IPS DF 4.7 (cell line): ENCODE results near the gene UBE2H.
"Not testable (repeated sequence)": the region's sequence is repeated elsewhere in the genome, so short reads cannot be mapped to it uniquely, and the experiment has no call there.

Experiments
- DNase-seq: peaks from one replicate; pipeline ENCODE4 v3.0.0-alpha.2; 2013; ENCODE audit warnings: low spot score; ENCODE audit errors: extremely low read depth

UBE2H gene

DNA sequence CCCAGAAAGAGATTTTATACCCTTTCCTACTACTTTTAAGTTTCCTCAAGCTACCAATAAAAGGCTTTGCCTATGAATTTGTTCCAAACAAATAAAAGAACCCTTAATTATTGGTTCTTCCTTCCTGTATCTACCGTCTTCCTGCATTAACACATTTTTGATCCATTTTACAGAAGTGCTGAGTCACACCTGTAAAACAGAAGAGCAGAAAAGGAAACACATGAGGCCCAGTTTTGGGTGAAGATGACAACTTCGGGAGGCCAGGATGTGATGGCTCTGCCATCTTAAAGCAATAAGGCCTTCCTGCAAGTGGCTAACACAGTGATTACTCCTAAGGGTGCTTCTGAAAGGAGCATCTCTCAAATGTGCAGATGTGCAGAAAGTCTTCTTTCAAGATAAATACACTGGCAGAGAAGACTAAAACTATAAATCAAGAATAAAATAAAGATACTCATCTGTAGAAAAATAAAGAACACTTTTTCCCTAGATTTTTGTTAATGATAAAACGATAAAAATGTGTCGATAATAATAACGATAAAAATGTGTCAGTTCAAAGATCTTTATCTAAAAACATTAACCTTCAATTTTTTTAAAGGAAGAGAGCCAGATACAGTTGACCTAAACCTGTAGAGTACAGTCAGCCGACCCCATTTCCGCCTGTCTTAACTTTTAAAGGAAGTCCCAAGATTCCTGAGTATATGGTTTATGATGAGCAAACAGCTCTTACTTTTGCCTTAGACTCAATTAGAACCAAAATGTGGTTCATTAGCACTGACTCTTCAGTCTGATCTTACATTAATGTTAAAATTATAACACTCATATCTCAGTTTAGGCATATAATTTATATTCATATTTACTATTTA, 108.6 kb downstream of the UBE2H start:
- DNase-seq, result no peak

DNA sequence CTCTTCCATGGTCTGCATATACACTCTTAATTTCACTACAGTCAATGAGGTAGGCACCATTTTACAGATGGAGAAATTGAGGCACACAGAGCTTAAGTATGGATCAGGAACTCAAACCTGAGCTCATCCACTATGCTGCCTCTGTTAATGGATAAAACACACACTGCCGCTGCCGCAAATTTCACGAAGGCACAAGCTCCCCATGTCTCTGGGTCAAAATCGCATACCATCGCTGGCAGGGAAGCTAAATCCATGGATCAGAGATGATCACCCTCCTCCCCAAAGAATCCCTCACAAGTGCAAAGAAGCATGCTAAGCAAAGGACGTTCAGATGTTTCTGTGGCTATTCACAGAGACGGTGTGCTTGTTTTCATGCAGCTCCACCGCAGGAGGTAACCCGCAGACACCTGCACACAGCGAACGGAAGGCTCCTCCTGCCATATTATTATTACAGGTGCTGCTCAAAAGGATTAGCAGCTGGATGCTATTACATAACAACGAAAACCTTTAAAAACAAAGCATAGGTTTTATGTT, 109.3 kb downstream of the UBE2H start:
- DNase-seq, result peak; percentile 88

DNA sequence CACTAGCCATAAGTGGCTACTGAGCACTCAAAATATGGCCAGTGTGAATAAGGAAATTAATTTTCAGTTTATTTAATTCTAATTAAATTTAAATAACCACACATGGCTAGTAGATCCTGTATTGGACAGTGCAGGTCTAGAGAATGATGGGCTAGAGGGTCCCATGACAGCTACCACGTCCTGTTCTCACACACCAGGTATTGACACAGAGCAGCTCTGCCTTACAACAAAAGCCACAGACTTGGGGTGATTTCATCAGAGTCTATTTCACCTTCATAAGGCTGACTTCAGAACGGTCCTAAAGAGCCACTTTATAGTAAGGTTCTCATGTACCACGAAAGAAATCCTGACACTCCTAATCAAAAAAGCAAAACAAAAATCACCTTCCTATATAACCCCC, 111.3 kb downstream of the UBE2H start:
- DNase-seq, result no peak

DNA sequence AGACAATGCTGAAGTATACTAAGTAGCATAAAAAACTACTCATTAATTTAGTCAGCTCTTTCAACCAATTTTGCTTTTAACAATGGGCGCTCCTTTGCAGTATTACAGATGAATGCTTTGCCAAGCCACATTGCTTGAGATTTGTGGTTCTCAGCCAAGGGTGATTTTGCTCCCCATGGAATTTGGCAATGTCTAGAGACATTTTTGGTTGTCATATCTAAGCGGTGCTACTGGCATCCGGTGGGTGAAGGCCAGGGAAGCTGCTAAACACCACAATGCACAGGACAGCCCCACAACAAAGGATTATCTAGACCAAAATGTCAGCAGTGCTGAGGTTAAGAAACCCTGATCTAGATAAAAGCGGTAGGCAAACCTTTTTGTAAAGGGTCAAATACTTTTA, 112.0 kb downstream of the UBE2H start:
- DNase-seq, result no peak

DNA sequence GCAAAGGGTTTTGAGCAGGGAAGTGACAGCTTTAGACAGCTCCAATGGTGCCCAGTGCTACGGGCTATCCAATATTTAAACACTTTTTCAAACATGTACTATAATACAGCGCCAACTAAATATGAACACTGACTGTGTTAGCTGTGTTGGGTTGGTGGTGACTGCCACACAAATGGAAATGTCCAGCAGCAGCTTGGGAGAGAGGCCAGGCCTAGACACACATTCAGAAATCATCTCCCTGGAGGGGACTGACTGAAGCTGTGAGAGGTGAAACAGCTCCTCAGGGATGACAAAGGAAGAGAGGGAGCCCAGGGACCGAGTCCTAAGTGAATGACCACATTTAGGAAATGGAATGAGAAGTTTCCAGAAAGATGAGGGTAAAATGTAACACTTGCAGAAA, 115.8 kb downstream of the UBE2H start:
- no peak for DNase-seq

DNA sequence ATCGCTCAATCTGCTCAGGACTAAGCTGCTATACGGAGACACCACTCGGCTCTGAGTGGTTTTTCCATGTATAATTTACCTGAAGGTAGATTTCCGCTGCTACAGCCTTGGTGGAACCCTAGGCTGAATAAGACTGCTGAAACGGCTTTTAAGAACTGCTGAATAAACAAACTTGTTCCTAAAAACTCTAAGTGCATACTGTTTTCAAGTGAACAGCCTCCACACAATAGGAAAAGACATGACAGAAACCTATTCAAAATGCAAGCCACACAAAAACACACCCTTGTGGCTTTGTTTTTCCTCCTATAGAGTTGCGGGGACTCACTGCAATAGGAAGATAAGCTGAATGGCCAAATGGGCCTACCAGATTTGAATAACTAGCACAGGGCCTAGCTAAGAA, 117.2 kb downstream of the UBE2H start:
- no peak for DNase-seq

DNA sequence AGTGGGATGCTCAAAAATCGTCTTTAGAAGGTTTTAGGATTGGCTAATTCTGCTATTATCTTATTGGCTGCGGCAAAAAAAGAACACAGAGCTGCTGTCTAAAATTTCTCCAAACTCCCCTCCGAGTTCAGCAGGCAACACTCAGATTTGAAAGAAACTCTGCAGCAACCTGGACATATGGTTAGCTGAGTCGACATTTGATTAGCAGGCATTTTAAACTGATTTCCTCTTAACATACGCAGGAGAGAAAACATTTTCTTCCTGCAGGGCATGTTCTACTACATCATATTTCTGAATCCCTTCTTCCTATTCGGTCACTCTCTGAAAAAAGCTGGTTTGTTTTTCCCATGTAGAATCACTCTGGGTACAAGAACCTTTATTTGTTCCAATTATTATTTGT, 119.4 kb downstream of the UBE2H start:
- not testable (repeated sequence) for DNase-seq

DNA sequence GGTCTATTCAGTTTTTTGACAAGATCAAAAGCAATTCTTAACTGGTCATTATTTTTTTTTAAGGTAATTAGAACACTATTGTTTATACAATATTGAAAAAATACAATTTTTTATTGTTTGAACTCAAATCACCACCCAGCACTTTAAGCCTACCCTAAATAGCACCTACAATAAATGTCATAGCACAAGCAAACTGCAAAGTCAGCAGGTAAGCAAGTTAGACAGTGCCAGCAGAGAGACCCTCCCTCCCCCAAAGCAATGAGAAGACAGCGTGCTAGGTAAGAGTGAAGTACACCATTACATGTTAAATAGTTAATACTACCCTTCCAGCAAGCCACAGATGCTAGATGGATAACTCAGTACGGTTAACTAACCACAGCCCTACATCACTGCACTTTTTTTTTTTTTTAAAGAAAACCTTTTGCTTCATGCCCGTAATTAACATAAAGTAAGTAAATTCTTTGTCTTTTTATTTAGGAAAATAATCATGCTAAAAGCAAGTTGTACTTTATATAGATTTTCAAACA, 120.0 kb downstream of the UBE2H start:
- DNase-seq, result no peak

DNA sequence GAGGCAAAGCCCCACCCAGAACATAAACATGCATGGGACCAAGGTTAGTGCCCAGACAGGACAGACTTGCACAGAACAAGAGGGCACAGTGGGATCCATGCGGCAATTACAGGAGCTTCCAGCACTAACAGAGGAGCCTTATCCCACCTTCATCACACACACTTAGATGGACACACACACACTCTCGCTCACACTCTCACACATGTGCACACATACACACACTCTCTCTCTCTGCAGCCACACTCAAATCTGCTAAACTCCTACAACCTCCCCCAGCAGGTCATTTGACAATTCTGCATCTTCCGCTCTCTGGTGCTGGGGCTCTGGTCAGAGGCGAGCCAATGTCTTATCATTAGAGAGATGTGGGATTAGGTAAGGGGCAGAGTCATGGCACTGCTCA, 120.5 kb downstream of the UBE2H start:
- DNase-seq, result no peak

DNA sequence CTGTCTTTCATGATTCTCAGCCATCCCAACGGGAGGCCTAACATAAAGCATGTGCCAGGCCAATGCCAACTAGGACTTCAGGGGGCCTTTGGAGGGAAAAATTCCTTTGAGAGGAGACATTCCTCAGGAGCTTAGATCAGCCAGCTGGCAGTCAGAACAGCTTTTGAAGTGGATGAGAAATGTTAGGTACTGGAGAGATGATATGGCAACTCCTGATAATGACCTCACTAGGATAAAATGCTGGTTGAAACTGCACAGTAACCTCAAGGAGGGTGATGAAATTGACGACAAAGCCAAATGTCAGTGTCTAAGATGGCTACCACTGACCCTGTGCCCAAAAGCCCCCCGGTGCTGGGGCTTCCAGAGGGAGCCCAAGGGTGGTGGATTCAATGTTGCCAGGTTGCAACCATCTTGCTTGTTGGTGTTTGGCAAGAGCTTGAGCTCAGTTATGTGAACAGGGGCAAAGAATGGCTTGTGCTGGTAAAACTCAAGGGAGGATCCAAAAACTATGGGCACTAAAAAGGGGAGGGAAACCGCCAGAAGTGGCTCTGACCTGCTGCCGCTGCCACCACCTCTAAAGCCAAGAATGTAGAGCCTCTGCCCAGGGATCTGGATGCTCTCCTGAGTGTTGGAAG, 121.2 kb downstream of the UBE2H start:
- DNase-seq, result no peak

DNA sequence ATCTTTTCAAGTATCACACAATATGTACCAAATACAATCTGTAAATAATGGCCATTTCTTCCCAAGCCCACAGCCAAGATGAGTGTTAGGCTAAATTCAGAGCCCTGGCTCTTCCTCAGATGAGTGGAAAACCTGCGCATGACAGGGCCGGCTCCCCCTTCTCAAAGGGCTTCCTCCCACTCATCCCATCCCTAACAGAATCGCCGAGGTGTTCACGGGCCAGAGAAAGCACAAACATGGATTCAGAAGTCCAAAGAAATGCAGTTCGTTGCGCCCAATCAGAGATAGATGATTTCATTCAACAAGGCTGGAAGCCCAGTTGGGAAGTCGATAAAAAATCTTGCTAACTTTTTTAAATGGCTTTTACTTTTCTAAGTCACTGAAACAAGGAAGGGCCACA, 121.8 kb downstream of the UBE2H start:
- no peak for DNase-seq

DNA sequence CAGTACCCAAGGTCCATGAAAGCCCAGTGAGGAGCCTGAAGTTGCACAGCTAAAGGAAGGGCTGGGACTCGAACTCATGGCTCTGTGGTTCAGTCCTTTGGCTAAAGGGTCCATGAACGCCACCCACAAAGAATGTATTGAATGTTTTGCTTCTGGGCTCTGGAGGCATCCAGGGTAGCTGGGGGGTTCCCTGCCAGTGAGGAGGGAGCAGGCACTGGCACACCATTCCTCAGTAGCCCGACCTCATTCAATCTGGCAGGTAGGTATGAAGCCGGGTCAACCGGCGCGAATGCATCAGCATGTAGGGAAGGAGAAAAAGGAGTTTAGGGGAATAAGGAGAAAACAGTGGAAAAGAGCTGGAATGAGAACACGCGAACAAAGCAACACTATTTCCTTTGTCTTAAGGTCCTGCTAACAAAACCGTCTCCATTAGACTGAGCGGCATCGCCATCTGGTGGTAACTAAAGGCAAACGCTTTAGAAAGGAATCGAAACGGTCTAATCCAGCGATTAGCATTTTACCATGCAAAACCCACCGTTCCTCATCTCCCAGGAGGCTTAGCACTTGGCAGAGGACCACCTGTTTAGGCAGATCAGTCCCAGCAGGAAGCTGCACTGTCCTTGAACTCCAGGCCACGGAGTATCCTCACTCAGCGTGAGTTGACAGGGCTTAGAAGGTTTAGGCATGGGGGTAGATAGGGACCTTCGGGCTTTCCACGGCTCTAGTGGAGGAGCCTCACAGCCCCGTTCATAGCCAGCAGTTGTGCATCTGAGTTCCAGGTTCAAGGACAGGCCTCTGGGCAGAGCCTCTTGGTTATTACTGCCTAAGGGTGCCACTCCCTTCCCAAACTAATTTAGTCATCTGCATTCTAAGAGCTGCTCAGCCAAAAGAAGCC, 122.8 kb downstream of the UBE2H start:
- DNase-seq, result no peak

DNA sequence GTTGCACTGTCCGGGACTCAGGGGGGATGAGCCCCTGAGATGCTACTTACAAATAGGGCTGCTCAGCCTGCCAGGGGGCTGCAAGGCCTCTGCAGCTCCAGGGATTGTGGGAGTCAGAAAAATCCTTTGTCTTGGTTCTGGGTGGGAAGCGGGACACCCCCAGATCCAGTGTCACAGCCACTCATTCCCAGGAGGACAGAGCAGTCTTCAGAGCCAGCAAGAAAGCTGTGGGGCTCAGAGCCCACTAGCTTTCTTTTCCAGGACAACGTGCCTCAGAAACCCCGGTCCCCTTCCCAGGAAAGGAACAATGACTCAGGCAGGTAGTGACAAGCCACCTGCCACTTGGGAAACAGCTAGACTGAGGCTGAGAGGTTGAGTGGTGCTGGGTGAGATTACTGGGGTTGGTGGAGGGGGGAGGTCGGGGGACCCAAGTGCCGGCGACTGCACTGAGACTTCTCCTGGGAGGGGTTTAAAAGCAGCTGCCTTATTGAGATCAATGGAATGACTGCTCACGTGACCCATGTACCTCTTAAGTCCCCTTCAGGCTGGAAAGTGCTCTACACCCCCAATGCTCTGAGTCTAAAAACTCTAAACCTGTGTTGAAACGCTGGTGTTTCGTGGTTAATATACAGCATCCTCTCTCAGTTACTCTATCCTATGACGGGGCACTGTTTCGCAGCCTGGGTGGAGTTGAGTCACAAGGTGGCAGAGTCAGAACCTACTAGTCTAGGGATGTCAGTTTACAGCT, 123.6 kb downstream of the UBE2H start:
- DNase-seq, result no peak

DNA sequence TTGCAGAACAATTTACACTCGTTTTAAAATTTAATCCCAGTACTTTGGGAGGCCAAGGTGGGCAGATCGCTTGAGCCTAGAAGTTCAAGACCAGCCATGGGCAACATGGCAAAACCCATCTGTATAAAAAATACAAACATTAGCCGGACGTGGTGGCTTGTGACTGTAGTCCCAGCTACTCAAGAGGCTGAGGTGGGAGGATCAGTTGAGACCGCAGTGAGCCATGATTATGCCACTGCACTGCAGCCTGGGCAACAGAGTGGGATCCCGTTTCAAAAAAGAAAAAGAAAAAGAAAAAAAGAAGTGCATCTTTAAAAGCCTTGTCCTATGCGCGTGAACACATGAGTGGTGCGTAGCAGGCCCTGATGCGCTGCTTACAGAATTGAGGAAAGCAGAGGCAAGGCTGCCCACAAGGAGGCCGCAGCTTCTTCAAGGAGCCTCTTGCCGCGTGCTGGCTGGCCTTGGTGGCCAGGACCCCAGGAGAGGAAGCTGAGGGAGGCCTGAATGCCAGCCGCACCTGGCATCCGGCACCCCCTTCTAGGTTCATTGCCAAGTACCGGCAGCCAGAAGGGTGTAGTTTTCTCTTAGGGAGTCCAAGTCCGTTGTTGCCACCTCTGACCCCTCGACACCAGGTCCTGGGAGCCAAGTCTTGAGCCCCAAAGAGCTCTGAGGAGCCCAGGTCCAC, 124.5 kb downstream of the UBE2H start:
- no peak for DNase-seq

DNA sequence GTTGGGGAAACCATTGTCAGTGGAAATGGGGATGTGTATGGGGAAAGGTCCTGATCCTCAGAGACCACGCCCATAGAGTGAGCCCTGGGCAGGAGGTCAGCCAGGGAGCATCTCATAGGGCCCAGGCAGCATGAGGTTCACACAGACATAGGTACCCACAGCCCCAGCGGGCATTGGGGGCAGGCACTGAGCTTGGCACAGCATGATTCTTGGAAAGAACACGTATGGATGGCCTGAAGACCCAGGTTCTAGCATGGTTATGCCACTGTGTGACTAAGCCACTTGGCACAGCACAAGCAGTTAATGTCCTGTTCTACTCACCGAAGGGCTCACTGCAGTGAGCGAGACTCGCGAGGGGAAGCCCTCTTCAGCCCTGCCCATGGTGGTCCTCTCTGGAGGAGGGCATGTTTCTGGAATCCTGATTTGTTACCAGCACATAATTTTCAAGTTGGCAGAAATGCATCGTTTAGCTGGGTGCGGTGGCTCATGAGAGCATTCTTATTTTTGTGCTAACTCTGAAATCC, 125.2 kb downstream of the UBE2H start:
- no peak for DNase-seq

DNA sequence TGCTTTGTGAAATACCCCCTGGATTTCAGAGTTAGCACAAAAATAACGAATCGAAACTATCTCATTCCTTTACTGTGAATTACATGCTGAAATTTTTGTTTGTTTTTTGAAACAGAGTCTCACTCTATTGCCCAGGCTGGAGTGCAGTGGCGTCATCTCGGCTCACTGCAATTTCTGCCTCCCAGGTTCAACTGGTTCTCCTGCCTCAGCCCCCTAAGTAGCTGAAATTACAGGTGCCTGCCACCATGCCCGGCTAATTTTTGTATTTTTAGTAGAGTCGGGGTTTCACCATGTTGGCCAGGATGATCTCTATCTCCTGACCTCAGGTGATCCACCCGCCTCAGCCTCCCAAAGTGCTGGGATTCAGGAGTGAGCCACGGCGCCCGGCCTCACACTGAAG, 125.9 kb downstream of the UBE2H start:
- not testable (repeated sequence) for DNase-seq

DNA sequence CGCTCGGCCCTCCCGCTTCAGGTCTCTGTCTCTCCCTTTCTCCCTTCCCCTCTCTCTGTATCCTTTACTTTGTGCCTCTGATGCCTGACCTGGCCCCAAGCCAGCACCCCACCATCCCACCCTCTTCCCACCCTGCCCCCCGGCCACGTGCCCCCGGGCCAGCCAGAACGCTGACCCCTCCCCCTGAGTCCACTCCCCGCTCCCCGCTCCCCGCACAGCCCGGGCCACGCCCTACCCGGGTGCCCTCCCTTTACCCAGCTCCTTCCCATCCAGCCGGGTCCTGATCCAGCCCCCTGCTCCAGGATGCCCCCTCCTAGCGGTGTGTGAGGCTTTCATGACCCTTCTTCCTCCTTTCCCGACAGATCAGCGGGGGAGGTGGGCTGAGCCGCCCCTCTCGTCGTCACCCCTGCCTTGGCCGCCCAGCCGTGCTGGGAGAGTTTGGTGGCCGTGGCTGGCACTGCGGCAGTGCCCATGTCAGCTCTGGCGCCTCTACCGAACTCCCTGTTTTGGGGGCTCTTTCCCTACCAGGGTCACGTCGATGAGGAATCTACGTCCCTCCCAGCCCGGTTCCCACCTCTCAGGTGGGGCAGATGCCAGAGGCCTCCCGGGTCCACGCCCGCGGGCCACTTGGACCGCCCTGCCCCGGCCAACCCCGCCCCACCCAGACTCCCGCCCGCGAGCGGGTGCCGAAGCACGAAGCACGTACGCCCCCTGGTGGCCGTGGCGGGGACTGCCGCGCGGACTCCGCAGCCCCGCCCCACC, 127.4 kb downstream of the UBE2H start:
- no peak for DNase-seq

DNA sequence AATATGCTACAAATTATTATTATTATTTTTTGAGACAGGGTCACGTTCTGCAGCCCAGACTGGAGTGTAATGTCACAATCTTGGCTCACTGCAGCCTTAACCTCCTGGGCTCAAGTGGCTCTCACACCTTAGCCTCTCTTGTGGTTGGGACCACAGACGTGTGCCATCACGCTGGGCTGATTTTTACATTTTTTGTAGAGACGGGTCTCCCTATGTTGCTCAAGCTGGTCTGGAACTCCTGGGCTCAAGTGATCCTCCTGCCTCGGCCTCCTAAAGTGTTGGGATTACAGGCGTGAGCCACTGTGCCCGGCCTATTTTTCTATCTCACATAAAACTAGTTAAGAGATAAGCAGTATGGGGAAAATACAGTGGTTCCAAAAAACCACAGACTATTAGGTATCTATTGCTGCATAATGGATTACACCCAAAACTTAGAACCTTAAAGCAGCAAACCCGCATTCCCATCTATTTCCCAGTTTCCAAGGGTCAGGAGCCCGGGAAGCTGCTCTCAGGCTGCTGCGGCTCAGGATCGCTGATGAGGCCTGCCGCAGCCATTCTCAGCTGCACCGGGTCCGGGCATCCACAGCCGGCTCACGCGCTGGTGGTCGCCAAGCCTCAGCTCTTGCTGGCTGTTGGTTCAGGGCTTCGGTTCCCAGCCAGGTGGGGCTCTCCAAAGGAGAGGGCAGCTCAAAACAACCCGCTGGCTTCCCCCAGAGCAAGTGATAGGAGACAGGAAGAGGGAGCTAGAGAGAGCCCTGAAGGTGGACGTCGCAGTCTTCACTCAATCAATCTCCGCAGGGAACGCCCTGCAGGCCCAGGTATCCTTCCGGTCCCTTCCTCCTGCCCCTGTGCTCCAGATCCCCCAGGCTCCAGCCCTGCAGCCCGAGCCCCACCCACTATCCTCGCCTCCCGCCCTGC, 128.2 kb downstream of the UBE2H start:
- peak; percentile 96 for DNase-seq
